Caki2 (cell line): Measurements from ENCODE around the gene MAZ. TPM values are rescaled to one million over a fixed set of nuclear protein-coding genes. Genes with fewer than 3 reads are reported as not detected.

Source experiments
- DNase-seq: peaks from one replicate; pipeline ENCODE4 v3.0.0-alpha.2; 2015; ENCODE audit warnings: low read depth
- in situ Hi-C: cut with HindIII; loops from 2 replicates; pipeline ENCODE4 v1.10.0; 2016; ENCODE audit warnings: low sequenced_read_pairs, low pct_unique_long_range_greater_than_20kb, mixed read lengths
- total RNA-seq: library from RNA; depleted of rRNA; stranded (reverse); fragments of >200 nt; shearing (Covaris generic); gene quantifications from 2 replicates; pipeline ENCODE4 v1.2.3, GENCODE V29; 2014; ENCODE audit warnings: low replicate concordance

The MAZ gene
- total RNA-seq, 1 experiment from 2014 or later = 403 TPM

GRCh38 chr16:29806641-29807425, 504 bp downstream of the MAZ start:
- DNase-seq = peak; percentile 81
- in situ Hi-C loops = no loop called here

- in situ Hi-C loops = no loop called here
- peak; percentile 98 for DNase-seq
Measured at GRCh38 chr16:29807426-29808218, 1.3 kb downstream of the MAZ start.

DNA sequence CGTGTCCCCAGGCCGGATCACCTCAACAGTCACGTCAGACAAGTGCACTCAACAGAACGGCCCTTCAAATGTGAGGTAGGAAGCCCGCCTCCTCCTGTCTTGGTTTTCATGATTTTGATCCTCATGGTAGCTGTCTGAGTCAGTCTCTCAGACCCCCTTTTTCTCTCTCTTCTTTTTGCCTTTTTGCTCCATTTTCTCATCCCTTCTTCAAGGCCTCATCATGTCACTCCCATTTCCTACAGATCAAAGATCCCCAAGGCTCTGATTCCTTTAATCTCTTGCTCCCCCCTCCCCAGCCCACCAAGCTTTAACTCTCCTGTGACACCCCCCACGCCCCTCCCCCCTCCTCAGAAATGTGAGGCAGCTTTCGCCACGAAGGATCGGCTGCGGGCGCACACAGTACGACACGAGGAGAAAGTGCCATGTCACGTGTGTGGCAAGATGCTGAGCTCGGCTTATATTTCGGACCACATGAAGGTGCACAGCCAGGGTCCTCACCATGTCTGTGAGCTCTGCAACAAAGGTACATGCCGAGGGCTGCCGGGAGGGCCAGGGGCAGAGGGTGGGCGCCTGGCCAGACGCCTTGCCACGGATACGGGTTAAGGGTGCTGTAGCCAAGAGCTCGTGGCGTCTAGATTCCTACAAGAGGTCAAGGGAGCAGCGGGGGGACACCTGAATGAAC, 2.0 kb downstream of the MAZ start:
- DNase-seq = no peak
- in situ Hi-C loops = no loop called here

DNA sequence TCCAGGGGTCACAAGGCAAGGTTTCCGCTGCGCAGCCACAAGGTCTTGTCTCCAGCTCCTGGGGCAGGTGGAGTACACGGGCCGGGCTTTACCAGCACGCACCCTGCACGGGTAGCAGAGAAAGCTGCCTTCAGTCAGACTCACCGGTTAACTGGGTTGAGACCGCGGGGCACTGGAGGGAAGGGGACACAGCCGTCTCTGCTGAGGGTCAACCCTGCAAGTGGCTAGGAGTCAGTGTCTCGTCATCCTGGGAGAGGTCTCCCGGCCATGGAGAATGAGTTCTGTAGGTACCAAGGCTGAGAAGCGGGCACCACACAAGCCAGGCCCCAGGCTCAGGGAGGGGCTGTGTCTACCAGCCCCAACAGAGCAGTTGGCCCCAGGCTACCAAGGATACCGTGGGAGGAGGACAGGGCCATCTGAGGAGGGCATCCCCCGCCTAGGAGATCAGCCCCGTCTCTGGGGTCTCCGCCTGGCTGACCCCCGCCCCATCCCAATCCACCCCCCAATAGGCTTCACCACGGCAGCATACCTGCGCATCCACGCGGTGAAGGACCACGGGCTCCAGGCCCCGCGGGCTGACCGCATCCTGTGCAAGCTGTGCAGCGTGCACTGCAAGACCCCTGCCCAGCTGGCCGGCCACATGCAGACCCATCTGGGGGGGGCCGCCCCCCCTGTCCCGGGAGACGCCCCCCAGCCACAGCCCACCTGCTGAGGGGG, 2.9 kb downstream of the MAZ start:
- in situ Hi-C loops = no loop called here
- no peak for DNase-seq

GRCh38 chr16:29809850-29810698, 3.7 kb downstream of the MAZ start:
- DNase-seq = no peak
- in situ Hi-C loops = no loop called here

GRCh38 chr16:29810699-29811169, 4.4 kb downstream of the MAZ start:
- no peak for DNase-seq
- in situ Hi-C loops = no loop called here

- in situ Hi-C loops = no loop called here
- peak; percentile 96 for DNase-seq
Measured at GRCh38 chr16:29811170-29811895, 5.0 kb downstream of the MAZ start.

GRCh38 chr16:29811896-29812665, 5.8 kb downstream of the MAZ start, which contains the start of gene PRRT2:
TSS of gene PRRT2 (plus strand) at chr16:29812193. CDS start at chr16:29813055, 862 bp downstream.
- DNase-seq = no peak
- in situ Hi-C loops = no loop called here

DNA sequence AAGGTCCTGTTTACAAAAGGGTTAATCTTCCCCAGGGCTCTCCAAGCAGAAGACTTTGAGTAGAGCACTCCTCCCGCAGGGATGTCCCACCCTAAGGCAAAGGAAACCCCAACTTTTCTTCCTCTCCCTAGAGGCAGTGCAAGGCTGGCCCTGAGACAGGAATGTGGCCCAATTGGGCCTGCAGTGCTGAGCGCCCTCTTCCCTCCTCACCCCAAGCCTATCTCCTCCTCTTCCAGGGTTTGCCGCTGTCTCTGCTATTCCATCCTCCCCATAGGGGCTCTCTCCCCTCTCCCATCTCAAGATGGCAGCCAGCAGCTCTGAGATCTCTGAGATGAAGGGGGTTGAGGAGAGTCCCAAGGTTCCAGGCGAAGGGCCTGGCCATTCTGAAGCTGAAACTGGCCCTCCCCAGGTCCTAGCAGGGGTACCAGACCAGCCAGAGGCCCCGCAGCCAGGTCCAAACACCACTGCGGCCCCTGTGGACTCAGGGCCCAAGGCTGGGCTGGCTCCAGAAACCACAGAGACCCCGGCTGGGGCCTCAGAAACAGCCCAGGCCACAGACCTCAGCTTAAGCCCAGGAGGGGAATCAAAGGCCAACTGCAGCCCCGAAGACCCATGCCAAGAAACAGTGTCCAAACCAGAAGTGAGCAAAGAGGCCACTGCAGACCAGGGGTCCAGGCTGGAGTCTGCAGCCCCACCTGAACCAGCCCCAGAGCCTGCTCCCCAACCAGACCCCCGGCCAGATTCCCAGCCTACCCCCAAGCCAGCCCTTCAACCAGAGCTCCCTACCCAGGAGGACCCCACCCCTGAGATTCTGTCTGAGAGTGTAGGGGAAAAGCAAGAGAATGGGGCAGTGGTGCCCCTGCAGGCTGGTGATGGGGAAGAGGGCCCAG, 6.7 kb downstream of the MAZ start:
- in situ Hi-C loops = no loop called here
- DNase-seq = no peak

- in situ Hi-C loops = no loop called here
Measured at GRCh38 chr16:29813644-29814562, 7.6 kb downstream of the MAZ start.

DNA sequence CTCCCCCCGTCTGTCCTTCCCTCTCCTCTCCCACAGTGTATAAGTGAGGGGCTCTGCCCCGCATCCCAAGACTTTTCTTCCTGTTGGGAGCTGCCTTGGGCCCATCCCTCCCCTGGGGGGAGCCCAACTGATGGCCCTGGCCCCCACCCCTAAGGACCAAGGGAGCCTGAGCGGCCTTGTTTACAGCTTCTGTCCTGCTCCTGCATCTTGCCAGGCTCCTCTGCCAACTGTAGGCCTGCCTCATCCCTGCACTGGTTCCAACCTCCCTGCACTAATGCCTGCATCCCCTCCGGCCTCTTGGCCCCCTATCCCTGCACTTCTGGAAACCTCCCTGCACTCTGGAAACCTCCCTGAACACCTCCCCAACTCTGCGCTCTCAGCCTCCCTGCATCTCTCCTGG, 8.3 kb downstream of the MAZ start:
- in situ Hi-C loops = no loop called here
- DNase-seq = no peak

More at GRCh38 chr16:29813644-29814562, 7.6 kb downstream of the MAZ start:
- no peak for DNase-seq

- DNase-seq = no peak
- in situ Hi-C loops = no loop called here
Measured at GRCh38 chr16:29815032-29815721, 8.8 kb downstream of the MAZ start.

- DNase-seq = peak; percentile 99
- in situ Hi-C loops = no loop called here
Measured at GRCh38 chr16:29815793-29816693, 9.7 kb downstream of the MAZ start, which contains the start of gene PAGR1. TSS of gene PAGR1 (plus strand) at chr16:29816152. CDS start at chr16:29816526, 374 bp downstream.
